Caco-2 (cell line): ENCODE results near the gene APRT. TPM values are rescaled to one million over a fixed set of nuclear protein-coding genes. Genes with fewer than 3 reads are reported as not detected.

ENCODE experiments used
- BruUV-seq: library from RNA; stranded (reverse); fragments of 400-500 nt; replicated peaks from 2 replicates; lab custom pipeline; 2021; lab: Mats Ljungman, UMichigan
- CTCF ChIA-PET: fragments of 300-600 bp; sonication (Branson Sonifier 250); formaldehyde crosslinking; loops from one replicate; lab custom pipeline; 2022; ENCODE audit warnings: antibody characterized with exemption; lab: Charles Lee
- POLR2A ChIA-PET: fragments of 300-600 bp; sonication (Branson Sonifier 250); formaldehyde crosslinking; loops from one replicate; lab custom pipeline; 2022; ENCODE audit warnings: antibody characterized with exemption; lab: Charles Lee
- DNase-seq, 2 experiments: peaks; one replicate each; pipeline versions ENCODE4 v3.0.0 to v3.0.0-alpha.2; 2020 to 2022
- H3K27me3 ChIP-seq: replicated peaks from 2 replicates; pipeline ENCODE4 v1.6.0; 2011; ENCODE audit warnings: low read length; ENCODE audit not compliant: control insufficient read depth, insufficient read depth
- H3K36me3 ChIP-seq: 2 replicates; pipeline ENCODE4 v1.5.1; 2011; ENCODE audit warnings: low read length; ENCODE audit not compliant: control insufficient read depth, insufficient read depth
- H3K4me1 ChIP-seq: fragments of 250-450 bp; sonication (Bioruptor Pico); 2 replicates; pipeline ENCODE4 v1.5.1; 2020; ENCODE audit warnings: mild to moderate bottlenecking
- H3K4me3 ChIP-seq: 2 replicates; pipeline ENCODE4 v1.5.1; 2011; ENCODE audit warnings: low read depth, mild to moderate bottlenecking, control low read depth, low read length
- H3K9me3 ChIP-seq: fragments of 250-450 bp; sonication (Bioruptor Pico); 2 replicates; pipeline ENCODE4 v1.5.1; 2020; ENCODE audit warnings: mild to moderate bottlenecking, moderate library complexity
- H3K27ac Mint-ChIP-seq: one replicate; pipeline ENCODE4 v1.8.0; 2022; ENCODE audit warnings: mixed read lengths; ENCODE audit not compliant: unreplicated experiment
- H3K27me3 Mint-ChIP-seq: one replicate; pipeline ENCODE4 v1.8.0; 2022; ENCODE audit warnings: mixed read lengths; ENCODE audit not compliant: insufficient read depth, unreplicated experiment
- H3K36me3 Mint-ChIP-seq: one replicate; pipeline ENCODE4 v1.8.0; 2022; ENCODE audit warnings: mild to moderate bottlenecking, mixed read lengths; ENCODE audit not compliant: insufficient read depth, unreplicated experiment
- H3K4me1 Mint-ChIP-seq: one replicate; pipeline ENCODE4 v1.8.0; 2022; ENCODE audit warnings: low read depth, mixed read lengths; ENCODE audit not compliant: unreplicated experiment
- H3K4me3 Mint-ChIP-seq: one replicate; pipeline ENCODE4 v1.8.0; 2022; ENCODE audit warnings: mild to moderate bottlenecking, moderate library complexity, mixed read lengths; ENCODE audit not compliant: unreplicated experiment
- H3K9me3 Mint-ChIP-seq: one replicate; pipeline ENCODE4 v1.8.0; 2022; ENCODE audit warnings: mixed read lengths; ENCODE audit not compliant: unreplicated experiment
- CTCF ChIP-seq, 2 experiments: fragments of 200-600 bp in 1 of 2; IDR thresholded peaks; 1 replicate in 1 of 2; 2 replicates in 1 of 2; pipeline versions ENCODE4 v1.5.1 to v1.8.0; 2011 to 2022; ENCODE audit warnings: antibody characterized with exemption in 1 of 2, control low read depth in 1 of 2, inconsistent platforms in 1 of 2, low read depth in 1 of 2, low read length in 1 of 2, mild to moderate bottlenecking in 1 of 2, moderate library complexity in 1 of 2; ENCODE audit not compliant: insufficient read depth in 1 of 2, severe bottlenecking in 1 of 2, unreplicated experiment in 1 of 2
- intact Hi-C: fragments of 100-400 bp; cut with micrococcal nuclease; formaldehyde crosslinking; loops from one replicate; pipeline ENCODE4 v1.10.0; 2022; ENCODE audit not compliant: unreplicated experiment
- total RNA-seq: library from RNA; stranded (reverse); gene quantifications from 2 replicates; pipeline ENCODE4 v1.2.3, GENCODE V29; 2022

APRT gene
- total RNA-seq, 1 experiment from 2014 or later, result 251 TPM

GRCh38 chr16:88819126-88819525 lies 7.4 kb upstream of the APRT start:
- Histone ChIP-seq H3K4me1 (no peaks in the 10 kb centered on the region), H3K9me3 (no peaks in the 10 kb centered on the region), H3K4me3 (no peak overlapping the region), H3K27me3 (no peaks in the 10 kb centered on the region), H3K36me3 (no peaks in the 10 kb centered on the region)
- Mint-ChIP-seq H3K36me3 (peaks cover 45% of the 10 kb centered on the region), H3K4me3 (no peak overlapping the region), H3K4me1 (no peaks in the 10 kb centered on the region), H3K27me3 (no peaks in the 10 kb centered on the region), H3K9me3 (no peaks in the 10 kb centered on the region), H3K27ac (no peak overlapping the region)
- DNase-seq, result no peak
- no TSS peak for BruUV-seq
- POLR2A ChIA-PET, result interaction anchor here (0.6 kb wide), 1 partner anchor 39 kb away, joined by 4 read pairs; no protein-coding TSS in a partner anchor
- TF ChIP-seq CTCF (IDR thresholded peaks at IDR 0.05; ENCODE audit: insufficient read depth in 1 of 2, low read depth in 1 of 2, low read length in 1 of 2, severe bottlenecking in 1 of 2, unreplicated experiment in 1 of 2), result no peak
- CTCF ChIA-PET, result interaction anchor here (1.0 kb wide), 1 partner anchor 38 kb away, joined by 4 read pairs; the partner anchor contains the start of gene TRAPPC2L
- intact Hi-C loops, result no loop called here

GRCh38 chr16:88818575-88818874 lies 6.8 kb upstream of the APRT start:
- no peaks in the 10 kb centered on the region for H3K9me3 ChIP-seq
- Mint-ChIP-seq H3K36me3 (peaks cover 49% of the 10 kb centered on the region), H3K4me3 (no peak overlapping the region), H3K27ac (no peak overlapping the region), H3K27me3 (no peaks in the 10 kb centered on the region), H3K9me3 (no peaks in the 10 kb centered on the region), H3K4me1 (no peaks in the 10 kb centered on the region)
- no peaks in the 10 kb centered on the region for H3K27me3 ChIP-seq
- ChIA-PET CTCF (interaction anchor here (1.0 kb wide), 1 partner anchor 39 kb away, joined by 4 read pairs; the partner anchor contains the start of gene TRAPPC2L), POLR2A (no interaction called here)
- intact Hi-C loops, result no loop called here
- no peaks in the 10 kb centered on the region for H3K36me3 ChIP-seq
- TF ChIP-seq CTCF (IDR thresholded peaks at IDR 0.05; ENCODE audit: insufficient read depth in 1 of 2, low read depth in 1 of 2, low read length in 1 of 2, severe bottlenecking in 1 of 2, unreplicated experiment in 1 of 2), result no peak
- no peak overlapping the region for H3K4me3 ChIP-seq
- BruUV-seq, result no TSS peak
- H3K4me1 ChIP-seq, result no peaks in the 10 kb centered on the region
- no peak for DNase-seq

GRCh38 chr16:88817785-88818574 lies 6.3 kb upstream of the APRT start:
- Histone ChIP-seq H3K9me3 (no peaks in the 10 kb centered on the region), H3K4me3 (no peak overlapping the region), H3K36me3 (no peaks in the 10 kb centered on the region), H3K4me1 (peaks cover 1% of the 10 kb centered on the region), H3K27me3 (no peaks in the 10 kb centered on the region)
- Mint-ChIP-seq H3K36me3 (peaks cover 49% of the 10 kb centered on the region), H3K9me3 (no peaks in the 10 kb centered on the region), H3K27ac (no peak overlapping the region), H3K4me3 (no peak overlapping the region), H3K4me1 (no peaks in the 10 kb centered on the region), H3K27me3 (no peaks in the 10 kb centered on the region)
- ChIA-PET CTCF (interaction anchor here (1.0 kb wide), 1 partner anchor 40 kb away, joined by 4 read pairs; the partner anchor contains the start of gene TRAPPC2L), POLR2A (no interaction called here)
- no TSS peak for BruUV-seq
- intact Hi-C loops, result loop anchor here (2.0 kb wide), 2 partner anchors 349 to 399 kb away; partner anchors contain the start of gene ZNF778
- DNase-seq, result no peak
- no peak for TF ChIP-seq CTCF (IDR thresholded peaks at IDR 0.05; ENCODE audit: insufficient read depth in 1 of 2, low read depth in 1 of 2, low read length in 1 of 2, severe bottlenecking in 1 of 2, unreplicated experiment in 1 of 2)
